DND-41 (cell line): ENCODE measurements around the gene FXYD4.

ENCODE experiments used
- ATAC-seq: fragments of 200-7000 bp; cut with Tn5 transposase; 3 replicates; pipeline ENCODE4 v1.9.1; 2021; ENCODE audit warnings: low read depth; ENCODE audit not compliant: insufficient read depth
- DNase-seq: peaks from one replicate; pipeline ENCODE4 v3.0.0-alpha.2; 2020
- H2AFZ ChIP-seq: 2 replicates; pipeline ENCODE4 v1.6.0; 2012; ENCODE audit warnings: low read depth, low read length
- H3K27ac ChIP-seq: 2 replicates; pipeline ENCODE4 v1.5.1; 2012; ENCODE audit warnings: low read length, inconsistent platforms
- H3K27me3 ChIP-seq: fragments of 200-600 bp; sonication (generic); 2 replicates; pipeline ENCODE4 v1.6.0; 2012; ENCODE audit warnings: low read length, mild to moderate bottlenecking, inconsistent platforms; ENCODE audit not compliant: insufficient read depth, poor library complexity
- H3K36me3 ChIP-seq: 2 replicates; pipeline ENCODE4 v1.5.1; 2012; ENCODE audit warnings: low read length, inconsistent platforms; ENCODE audit not compliant: insufficient read depth
- H3K4me1 ChIP-seq: 2 replicates; pipeline ENCODE4 v1.5.1; 2012; ENCODE audit warnings: mild to moderate bottlenecking, low read length; ENCODE audit not compliant: insufficient read depth
- H3K4me2 ChIP-seq: 2 replicates; pipeline ENCODE4 v1.6.0; 2012; ENCODE audit warnings: mild to moderate bottlenecking, moderate library complexity, low read length, inconsistent platforms; ENCODE audit not compliant: insufficient read depth
- H3K4me3 ChIP-seq, 2 experiments: fragments of 200-600 bp in 1 of 2; shearing (Covaris generic) in 1 of 2; 2 replicates each; pipeline ENCODE4 v1.5.1; 2012 to 2016; ENCODE audit warnings: inconsistent platforms in 2 of 2, low read length in 2 of 2, mild to moderate bottlenecking in 2 of 2, low read depth in 1 of 2, moderate library complexity in 1 of 2
- H3K79me2 ChIP-seq: 2 replicates; pipeline ENCODE4 v1.6.0; 2012; ENCODE audit warnings: low read length, inconsistent platforms; ENCODE audit not compliant: insufficient read depth
- H3K9ac ChIP-seq: 2 replicates; pipeline ENCODE4 v1.6.0; 2012; ENCODE audit warnings: low read depth, mild to moderate bottlenecking, inconsistent platforms, low read length, moderate library complexity
- H3K9me3 ChIP-seq: 2 replicates; pipeline ENCODE4 v1.5.1; 2012; ENCODE audit warnings: low read length, moderate library complexity, mild to moderate bottlenecking, inconsistent platforms; ENCODE audit not compliant: insufficient read depth, severe bottlenecking
- H4K20me1 ChIP-seq: 2 replicates; pipeline ENCODE4 v1.6.0; 2012; ENCODE audit warnings: low read length; ENCODE audit not compliant: insufficient read depth
- EZH2 ChIP-seq: IDR thresholded peaks from 3 replicates; pipeline ENCODE4 v1.6.1; 2012; ENCODE audit warnings: borderline replicate concordance, low read depth, mild to moderate bottlenecking, moderate library complexity, low read length, inconsistent platforms; ENCODE audit not compliant: severe bottlenecking
- TF ChIP-seq, protein P1 (sequence below): IDR thresholded peaks from 2 replicates; pipeline ENCODE4 v1.5.1; 2012; ENCODE audit warnings: borderline replicate concordance, low read length, moderate library complexity, mild to moderate bottlenecking; ENCODE audit not compliant: poor library complexity, severe bottlenecking; ENCODE audit errors: extremely low read depth

FXYD4 gene

DNA sequence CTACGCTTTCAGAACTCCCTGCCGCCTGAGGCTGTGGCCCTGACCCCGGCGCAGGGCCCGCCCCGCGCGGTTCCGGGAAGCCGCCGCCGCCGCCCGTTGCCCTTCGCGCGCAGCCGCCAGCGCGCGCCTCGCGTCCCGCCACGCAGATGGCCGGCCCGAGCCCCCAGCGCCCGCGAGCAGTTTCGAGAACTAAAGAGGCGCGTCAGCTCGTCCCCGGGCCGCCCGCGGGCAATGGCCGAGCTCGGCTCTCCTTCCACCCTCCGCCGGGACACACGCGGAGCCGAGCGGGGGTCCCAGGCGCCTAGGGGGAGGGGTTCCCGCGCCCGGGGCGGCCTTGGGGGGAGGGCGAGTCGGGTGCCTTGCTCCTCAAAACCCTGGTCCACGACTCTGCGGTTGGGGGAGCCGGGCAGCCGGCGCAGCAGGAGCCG, 35.7 kb downstream of the FXYD4 start:
- H2AFZ ChIP-seq = peak overlapping the region; percentile 42
- H3K4me1 ChIP-seq = peaks cover 51% of the 10 kb centered on the region
- peak overlapping the region; percentile 96 for H3K27ac ChIP-seq
- peaks cover 81% of the 10 kb centered on the region for H3K79me2 ChIP-seq
- DNase-seq (peak; percentile 58), ATAC-seq (0 out of 3 replicates have a peak, but pooled peaks have one; percentile 6)
- H4K20me1 ChIP-seq = peaks cover 52% of the 10 kb centered on the region
- peak overlapping the region; percentile 98 for H3K9ac ChIP-seq
- no peaks in the 10 kb centered on the region for H3K9me3 ChIP-seq
- H3K4me3 ChIP-seq = peak overlapping the region; percentile 83 to 87
- peaks cover 47% of the 10 kb centered on the region for H3K36me3 ChIP-seq
- peak overlapping the region; percentile 94 for H3K4me2 ChIP-seq
- TF ChIP-seq EZH2 = no peak
- TF ChIP-seq, protein P1, sequence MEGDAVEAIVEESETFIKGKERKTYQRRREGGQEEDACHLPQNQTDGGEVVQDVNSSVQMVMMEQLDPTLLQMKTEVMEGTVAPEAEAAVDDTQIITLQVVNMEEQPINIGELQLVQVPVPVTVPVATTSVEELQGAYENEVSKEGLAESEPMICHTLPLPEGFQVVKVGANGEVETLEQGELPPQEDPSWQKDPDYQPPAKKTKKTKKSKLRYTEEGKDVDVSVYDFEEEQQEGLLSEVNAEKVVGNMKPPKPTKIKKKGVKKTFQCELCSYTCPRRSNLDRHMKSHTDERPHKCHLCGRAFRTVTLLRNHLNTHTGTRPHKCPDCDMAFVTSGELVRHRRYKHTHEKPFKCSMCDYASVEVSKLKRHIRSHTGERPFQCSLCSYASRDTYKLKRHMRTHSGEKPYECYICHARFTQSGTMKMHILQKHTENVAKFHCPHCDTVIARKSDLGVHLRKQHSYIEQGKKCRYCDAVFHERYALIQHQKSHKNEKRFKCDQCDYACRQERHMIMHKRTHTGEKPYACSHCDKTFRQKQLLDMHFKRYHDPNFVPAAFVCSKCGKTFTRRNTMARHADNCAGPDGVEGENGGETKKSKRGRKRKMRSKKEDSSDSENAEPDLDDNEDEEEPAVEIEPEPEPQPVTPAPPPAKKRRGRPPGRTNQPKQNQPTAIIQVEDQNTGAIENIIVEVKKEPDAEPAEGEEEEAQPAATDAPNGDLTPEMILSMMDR = no peak
- H3K27me3 ChIP-seq = no peaks in the 10 kb centered on the region

- Histone ChIP-seq H3K4me1 (peaks cover 45% of the 10 kb centered on the region), H3K36me3 (peaks cover 41% of the 10 kb centered on the region), H3K4me3 (peak overlapping the region; percentile 83 to 87), H3K4me2 (peak overlapping the region; percentile 94), H3K9me3 (no peaks in the 10 kb centered on the region), H4K20me1 (peaks cover 46% of the 10 kb centered on the region), H2AFZ (peak overlapping the region; percentile 42; the same call in 1 of the 2 replicates), H3K27ac (peak overlapping the region; percentile 96), H3K79me2 (peaks cover 75% of the 10 kb centered on the region), H3K9ac (peak overlapping the region; percentile 98), H3K27me3 (no peaks in the 10 kb centered on the region)
- TF ChIP-seq, protein P1 = peak; percentile 52
- TF ChIP-seq EZH2 = no peak
- peak; percentile 90 for DNase-seq
- ATAC-seq = peak; percentile 57
Observed at GRCh38 chr10:43407576-43408330, 36.3 kb downstream of the FXYD4 start.

- no peak for TF ChIP-seq EZH2
- TF ChIP-seq, protein P1 = no peak
- Histone ChIP-seq H3K27me3 (no peaks in the 10 kb centered on the region), H2AFZ (no peak overlapping the region), H3K4me3 (peak overlapping the region; percentile 83 to 87), H3K9me3 (no peaks in the 10 kb centered on the region), H3K27ac (peak overlapping the region; percentile 96), H3K9ac (peak overlapping the region; percentile 98), H3K4me2 (peak overlapping the region; percentile 94), H3K79me2 (peaks cover 70% of the 10 kb centered on the region), H4K20me1 (peaks cover 40% of the 10 kb centered on the region), H3K4me1 (peaks cover 39% of the 10 kb centered on the region), H3K36me3 (peaks cover 36% of the 10 kb centered on the region)
- no peak for ATAC-seq
- no peak for DNase-seq
Observed at GRCh38 chr10:43408331-43408709, 36.9 kb downstream of the FXYD4 start.
